Spleen (tissue), 7 donors: ENCODE measurements around the gene LRPPRC.

Experiments used
- CTCF ChIP-seq, 11 experiments: fragments of 200-600 bp in 7 of 11; fragments of 450-650 bp in 4 of 11; sonication (generic) in 4 of 11; IDR thresholded peaks in 8 of 11; conservative IDR thresholded peaks in 3 of 11; 1 replicate in 7 of 11; 2 replicates in 4 of 11; pipeline versions ENCODE4 v1.4.0 to v1.8.0; 2016 to 2021; ENCODE audit warnings: antibody characterized with exemption in 11 of 11, inconsistent platforms in 4 of 11, mild to moderate bottlenecking in 1 of 11
- POLR2A ChIP-seq, 3 donors: fragments of 450-650 bp; IDR thresholded peaks; one replicate each; pipeline ENCODE4 v1.5.1; 2017; ENCODE audit warnings: antibody characterized with exemption in 3 of 3, mild to moderate bottlenecking in 1 of 3
- donor health status: DM: no; HTN: no; CAD: no; lungs with moderate emphysema.
- donor health status: DM: no; HTN: no; CAD: no.
- donor health status: DM: no; HTN: no; CAD: no.

GRCh38 chr2:43877782-43878464 is 117.9 kb downstream of the LRPPRC start:
- TF ChIP-seq CTCF (IDR thresholded peaks at IDR 0.05 in 8 of 11, conservative IDR thresholded peaks at IDR 0.05 in 3 of 11) (peak; percentile 56 to 94 (median 86)), POLR2A (IDR thresholded peaks at IDR 0.05) (no peak)
